ENCODE data around the gene SERPINA3.

The SERPINA3 gene

DNA sequence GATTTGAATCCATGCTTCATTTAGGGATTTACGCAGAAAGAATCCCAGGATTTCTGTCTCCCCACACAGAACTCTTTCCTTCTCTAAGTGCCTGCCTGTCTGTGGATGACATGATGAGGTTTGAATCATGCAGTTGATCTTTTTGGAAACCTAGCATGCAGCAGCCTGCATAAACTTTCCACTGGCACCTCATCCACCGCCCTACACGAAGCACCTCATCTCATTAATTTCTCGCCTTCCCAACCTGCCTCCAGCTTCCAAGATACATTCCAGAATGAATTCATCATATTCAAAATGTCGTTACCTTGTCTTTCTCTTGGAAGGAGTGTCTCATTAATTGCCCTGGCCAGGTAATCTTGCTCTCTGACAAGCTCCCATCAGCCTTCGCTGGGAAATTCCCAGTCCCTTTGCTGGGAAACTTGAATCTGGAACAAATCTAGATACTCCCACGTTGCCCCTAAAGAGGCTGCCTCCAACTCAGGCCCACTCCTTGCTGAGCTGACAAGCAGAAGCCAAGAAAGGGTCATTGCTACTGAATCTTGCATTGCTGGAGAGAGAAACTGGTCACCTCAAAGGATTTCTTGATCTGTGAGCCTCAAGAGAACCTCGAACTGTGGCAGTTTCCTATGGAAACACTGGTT is 48.2 kb downstream of the SERPINA3 start:
- no peak for DNase-seq

DNA sequence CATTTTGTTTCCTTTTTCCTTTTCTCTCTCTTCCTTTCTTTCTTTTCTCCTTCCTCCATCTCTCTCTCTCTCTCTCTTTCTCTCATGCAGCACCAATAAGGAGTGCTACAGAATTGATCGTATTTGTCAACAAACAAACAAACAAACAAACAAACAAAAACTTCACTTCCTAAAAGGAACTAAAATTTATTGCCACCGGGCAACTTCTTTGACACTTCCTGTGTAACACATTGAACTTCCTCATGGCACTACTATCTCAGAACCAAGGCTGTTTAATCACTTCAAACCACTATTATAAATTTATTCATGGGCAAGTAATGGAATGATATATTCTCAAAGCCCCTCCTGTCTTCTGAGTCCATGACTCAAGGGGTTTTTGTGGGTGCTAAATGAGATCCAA is 51.3 kb downstream of the SERPINA3 start:
- DNase-seq, result no peak

DNA sequence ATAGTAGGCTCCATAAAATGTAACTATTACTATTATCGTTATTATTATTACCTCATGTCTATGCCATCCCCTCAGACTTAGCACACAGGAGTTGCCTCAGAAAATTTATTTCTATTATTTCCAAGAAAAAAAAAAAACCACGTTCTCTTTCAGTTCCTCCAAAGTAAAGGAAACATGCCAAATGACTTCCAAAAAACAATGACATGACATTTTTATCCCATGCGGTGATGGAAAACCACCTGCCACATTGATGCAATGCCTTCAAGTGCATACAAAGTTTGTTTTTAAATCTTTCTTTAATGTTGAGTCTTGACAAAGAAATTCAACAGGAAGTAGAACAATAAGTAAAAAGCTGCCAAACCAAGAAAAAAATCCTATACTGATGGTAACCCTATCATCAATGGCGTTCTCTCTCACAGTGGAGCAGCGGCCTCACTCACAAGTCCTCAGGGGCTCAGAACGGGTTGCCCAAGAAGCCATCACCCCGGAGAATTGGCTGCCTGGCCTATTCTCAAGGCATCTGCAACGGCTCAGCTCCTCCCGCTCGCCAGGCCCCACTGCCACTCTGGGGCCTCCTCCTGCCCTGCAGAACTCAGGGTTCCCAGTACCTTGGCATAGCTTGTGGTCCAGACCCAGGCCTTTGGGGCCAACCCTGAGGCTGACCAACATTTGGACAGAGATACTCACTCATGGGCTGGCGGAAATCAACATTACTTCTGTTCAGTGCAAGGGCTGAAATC is 51.9 kb downstream of the SERPINA3 start:
- DNase-seq, result no peak

DNA sequence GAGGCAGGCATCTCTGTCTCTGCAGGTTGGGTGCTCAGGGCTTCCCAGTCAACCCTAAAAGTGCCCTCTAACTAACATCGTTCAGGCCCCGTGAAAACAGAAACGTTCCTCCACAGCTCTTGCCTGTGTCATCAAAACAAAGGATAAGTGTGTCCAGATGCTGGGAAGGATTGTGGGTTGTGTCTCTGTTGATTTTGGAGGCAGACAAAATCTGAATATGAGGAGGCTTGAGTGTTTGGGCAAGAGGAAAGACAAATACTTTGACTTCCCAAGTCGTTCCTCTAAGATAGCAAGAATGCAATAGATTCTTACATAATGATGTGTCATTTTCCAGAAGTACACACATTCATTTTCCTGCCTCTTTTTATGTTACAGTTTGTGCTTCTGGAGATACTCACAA is 52.9 kb downstream of the SERPINA3 start:
- DNase-seq, result no peak

DNA sequence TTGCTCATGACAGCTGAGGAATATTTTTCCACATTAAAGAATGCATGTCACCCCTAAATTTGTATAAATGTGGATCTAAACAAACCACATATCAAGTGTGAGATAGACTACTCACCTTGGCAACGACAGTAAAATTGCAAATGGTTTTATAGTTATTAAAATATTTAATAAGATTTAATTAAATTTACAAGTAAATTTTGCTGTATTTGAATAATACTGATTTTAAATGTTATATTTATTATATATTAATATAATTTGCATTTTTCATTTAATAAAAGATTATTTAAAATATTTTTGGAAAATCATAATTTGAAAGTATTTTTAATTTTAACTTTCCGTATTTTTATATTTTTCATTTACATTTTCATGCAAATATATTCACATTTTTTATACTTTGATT is 53.4 kb downstream of the SERPINA3 start:
- DNase-seq, result no peak

DNA sequence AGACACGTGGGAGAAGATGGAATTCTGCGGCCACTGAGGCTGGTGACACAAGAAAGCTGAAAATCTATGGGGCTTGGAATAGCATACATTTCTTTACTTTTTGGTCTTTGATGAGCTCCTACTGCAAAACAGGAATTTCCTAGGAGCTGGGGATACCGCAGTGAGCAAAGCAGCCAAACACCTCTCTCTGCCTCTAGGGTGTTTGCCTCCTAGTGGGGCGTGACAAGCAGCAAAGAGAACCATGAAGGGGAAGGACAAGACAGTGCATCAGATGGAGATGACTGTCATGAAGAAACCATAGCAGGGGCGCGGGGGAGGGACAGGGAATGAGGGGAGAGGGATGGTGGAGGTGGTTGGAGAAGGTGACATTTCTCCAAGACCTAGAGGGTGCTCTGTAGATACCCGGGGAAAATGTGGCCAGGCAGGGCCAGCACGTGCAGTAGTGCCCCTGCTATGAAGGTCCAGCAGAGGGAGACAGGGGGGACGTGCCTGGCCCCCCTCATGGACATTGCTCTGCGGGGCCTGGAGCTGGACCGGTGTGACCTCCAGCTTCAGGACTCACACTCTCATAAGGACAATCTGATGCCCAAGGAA is 58.6 kb downstream of the SERPINA3 start:
- no peak for DNase-seq

DNA sequence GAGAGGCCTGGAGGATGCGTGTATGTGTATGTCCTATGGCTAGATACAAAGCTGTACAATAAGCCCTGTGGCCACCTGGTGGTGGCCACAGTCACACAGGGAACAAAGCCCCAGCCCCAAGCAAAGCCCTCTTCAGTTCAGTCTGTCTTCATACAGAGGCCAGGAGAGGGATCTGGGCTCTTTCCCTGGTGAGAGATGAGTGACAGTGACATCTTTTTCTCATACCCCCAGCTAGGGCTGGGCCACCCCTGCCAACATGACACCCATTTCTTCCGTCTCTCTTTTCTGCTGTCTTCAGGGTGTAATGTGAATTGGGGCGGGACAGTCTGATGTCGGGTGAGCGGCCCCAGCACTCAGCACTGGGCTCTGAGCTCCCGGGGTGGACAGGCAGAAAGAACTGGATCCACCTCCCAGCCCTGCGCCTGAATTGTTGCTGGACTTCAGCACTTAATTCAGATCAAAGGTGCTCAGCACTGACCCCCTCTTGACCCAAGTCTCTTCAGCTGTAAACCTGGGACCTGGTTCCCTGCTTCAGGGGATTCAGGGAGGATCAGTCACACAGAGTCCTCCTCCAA is 59.8 kb downstream of the SERPINA3 start:
- no peak for DNase-seq

DNA sequence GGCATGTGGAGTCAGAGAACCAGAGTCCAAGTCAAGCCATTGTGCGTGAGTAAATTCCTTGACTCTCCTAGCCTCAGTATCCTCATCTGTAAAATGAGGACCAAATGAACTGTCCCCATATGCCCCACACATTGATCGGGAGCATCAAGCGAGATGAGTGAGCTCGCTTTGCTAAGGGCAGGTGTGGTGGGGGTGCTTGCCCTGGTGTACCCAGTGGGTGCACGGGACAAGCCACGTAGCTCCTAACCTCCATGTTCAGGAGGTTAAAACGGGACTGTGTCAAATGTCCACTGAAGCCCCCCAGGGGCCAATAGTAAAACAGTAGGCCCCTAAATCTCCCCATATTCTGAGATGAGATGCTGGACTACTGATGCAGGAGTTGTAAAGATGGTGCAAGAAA is 60.9 kb downstream of the SERPINA3 start:
- DNase-seq, result no peak
